GM12875 (cell line): ENCODE measurements around the gene LAMA2.

ENCODE experiments used
- H3K4me3 ChIP-seq: one replicate; pipeline ENCODE4 v1.5.1; 2011; ENCODE audit warnings: low read depth, low read length, control low read depth
- TF ChIP-seq, protein P1 (sequence below): IDR thresholded peaks from 2 replicates; pipeline ENCODE4 v1.5.1; 2011; ENCODE audit warnings: low read depth, mild to moderate bottlenecking, control low read depth, inconsistent platforms, low read length, moderate library complexity, borderline replicate concordance; ENCODE audit not compliant: insufficient read depth

The LAMA2 gene

DNA sequence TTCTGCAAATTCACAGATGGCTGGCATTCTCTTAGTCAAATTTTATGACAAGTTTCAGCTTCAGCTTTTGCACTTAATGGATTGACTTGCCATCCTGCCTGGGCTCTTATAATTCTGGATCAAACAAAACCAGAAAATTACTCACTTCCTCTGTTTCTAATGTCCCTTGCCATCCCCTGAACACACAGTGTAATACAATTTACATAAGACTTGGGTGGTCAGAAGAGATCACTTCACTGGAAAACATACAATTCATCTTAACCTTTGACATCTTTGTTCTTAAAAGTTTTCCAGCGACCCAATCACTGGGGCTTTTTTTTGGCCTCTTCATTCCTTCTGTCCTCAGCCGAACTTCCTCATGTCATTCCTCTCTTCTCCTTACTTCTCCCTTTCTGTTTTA is 628.0 kb downstream of the LAMA2 start:
- H3K4me3 ChIP-seq: no peak overlapping the region
- TF ChIP-seq, protein P1, sequence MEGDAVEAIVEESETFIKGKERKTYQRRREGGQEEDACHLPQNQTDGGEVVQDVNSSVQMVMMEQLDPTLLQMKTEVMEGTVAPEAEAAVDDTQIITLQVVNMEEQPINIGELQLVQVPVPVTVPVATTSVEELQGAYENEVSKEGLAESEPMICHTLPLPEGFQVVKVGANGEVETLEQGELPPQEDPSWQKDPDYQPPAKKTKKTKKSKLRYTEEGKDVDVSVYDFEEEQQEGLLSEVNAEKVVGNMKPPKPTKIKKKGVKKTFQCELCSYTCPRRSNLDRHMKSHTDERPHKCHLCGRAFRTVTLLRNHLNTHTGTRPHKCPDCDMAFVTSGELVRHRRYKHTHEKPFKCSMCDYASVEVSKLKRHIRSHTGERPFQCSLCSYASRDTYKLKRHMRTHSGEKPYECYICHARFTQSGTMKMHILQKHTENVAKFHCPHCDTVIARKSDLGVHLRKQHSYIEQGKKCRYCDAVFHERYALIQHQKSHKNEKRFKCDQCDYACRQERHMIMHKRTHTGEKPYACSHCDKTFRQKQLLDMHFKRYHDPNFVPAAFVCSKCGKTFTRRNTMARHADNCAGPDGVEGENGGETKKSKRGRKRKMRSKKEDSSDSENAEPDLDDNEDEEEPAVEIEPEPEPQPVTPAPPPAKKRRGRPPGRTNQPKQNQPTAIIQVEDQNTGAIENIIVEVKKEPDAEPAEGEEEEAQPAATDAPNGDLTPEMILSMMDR: no peak

DNA sequence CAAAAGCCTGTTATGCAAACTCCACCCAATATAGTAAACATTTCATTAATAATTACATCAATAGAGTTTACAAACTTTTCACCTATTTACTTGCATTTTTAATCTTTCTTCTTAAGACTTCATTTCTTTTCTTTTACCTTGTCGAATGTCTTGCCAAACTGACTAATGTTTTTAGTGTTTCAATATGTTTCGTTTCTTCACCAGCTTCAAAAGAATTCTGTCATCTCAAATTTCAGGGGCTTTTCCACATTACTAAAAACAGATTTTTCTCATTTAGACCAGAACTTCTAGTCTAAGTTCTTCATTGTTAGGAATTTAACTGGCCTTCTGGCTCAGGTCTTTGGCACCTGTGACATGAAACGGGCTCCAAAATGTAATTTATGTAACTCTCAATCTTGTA is 630.5 kb downstream of the LAMA2 start:
- no peak overlapping the region for H3K4me3 ChIP-seq
- TF ChIP-seq, protein P1: no peak

DNA sequence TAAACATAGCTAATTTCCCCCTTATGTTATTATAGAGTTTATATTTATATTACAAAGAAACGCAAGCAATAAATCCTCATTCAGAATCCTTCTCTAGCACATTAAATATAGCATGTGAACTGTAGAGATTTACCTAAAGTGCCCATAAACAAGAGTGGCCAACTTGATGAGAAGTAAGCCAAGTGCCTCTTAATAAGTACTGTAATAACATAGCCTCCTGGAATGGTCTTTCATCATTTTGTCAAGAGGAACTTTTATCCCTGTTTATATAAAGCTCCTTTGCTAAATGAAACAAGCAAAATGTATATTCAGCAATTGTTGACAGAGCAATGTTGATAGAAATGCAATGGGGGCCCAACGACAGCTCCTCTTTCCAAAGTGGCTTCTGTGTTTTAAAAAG is 632.1 kb downstream of the LAMA2 start:
- TF ChIP-seq, protein P1: no peak
- H3K4me3 ChIP-seq: no peak overlapping the region

DNA sequence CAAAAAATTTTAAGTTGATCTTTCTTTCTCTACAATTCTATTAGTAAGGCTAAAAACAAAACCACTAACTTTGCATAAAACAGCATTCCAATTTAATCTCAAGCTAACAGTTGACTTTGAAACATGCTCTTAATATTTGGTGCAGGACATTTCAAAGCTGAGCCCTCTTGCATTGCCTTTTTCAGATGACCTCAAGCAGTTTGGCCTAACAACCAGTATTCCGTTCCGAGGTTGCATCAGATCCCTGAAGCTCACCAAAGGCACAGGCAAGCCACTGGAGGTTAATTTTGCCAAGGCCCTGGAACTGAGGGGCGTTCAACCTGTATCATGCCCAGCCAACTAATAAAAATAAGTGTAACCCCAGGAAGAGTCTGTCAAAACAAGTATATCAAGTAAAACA is 633.1 kb downstream of the LAMA2 start:
- no peak overlapping the region for H3K4me3 ChIP-seq
- TF ChIP-seq, protein P1: no peak

DNA sequence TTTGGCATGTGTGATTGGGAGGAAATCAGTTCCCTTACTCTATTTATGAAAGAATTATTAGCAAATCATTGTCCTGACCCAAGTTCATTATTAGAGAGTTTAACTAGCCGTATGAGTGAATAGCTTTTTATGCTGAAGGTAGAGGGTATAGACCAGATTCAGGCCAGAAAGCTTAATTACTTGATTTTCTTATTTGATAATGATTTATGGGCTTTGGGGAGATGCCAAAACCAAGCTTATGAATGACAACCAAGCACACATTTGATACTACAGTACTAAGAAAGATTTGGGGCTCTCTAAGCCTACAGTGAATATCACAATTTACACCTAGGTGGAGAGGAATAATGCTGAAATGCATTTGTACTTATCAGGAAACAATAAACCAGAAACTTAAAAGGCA is 633.8 kb downstream of the LAMA2 start:
- TF ChIP-seq, protein P1: no peak

DNA sequence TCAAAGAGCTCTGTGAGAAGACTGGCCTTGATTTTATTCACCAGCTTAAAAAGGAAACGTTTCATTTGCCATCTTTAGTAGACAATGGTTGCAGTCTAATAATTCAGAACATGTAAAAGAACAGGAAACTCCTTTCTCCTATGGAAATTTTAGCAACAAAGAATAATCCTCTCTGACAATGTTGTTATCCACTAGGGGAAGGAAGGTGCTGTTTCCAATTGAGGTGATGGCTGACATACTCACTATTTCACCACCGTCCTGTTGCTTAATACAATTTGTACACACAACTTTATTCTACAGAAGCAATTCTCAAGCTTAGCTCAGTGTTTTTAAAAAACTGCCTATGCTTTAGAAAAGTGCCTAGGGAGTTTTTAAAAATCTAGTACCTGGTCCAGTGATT is 634.4 kb downstream of the LAMA2 start:
- TF ChIP-seq, protein P1: no peak
- no peak overlapping the region for H3K4me3 ChIP-seq

More for the DNA sequence above, 633.8 kb downstream of the LAMA2 start:
- no peak overlapping the region for H3K4me3 ChIP-seq

DNA sequence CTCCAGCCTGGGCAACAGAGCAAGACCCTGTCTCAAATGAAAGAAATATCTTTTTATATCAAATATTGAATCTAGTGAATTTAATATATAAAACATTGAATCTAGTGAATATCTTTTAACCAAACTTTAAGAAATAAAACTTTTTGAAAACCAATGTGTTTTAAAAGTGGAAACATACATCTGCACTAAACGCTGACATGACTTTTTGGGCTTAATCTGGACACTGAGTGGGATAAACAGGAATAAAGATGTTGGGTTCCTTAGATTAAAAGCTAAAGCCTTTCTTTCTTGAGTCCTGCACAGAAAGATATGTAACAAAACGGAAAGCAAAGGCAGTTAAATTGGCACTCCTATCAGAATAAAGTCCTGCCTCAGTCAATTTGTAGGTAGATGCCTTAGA is 636.8 kb downstream of the LAMA2 start:
- TF ChIP-seq, protein P1: no peak

More for the DNA sequence above, 636.8 kb downstream of the LAMA2 start:
- no peak overlapping the region for H3K4me3 ChIP-seq
